Common myeloid progenitor, CD34-positive (primary cell): ENCODE measurements around the gene ADCY6.

Experiments used
- CTCF ChIA-PET: fragments of 350-600 bp; sonication (Branson Sonifier 250); formaldehyde crosslinking; loops from one replicate; lab custom pipeline; 2021; ENCODE audit warnings: antibody characterized with exemption; lab: Charles Lee
- POLR2A ChIA-PET: fragments of 350-600 bp; sonication (Branson Sonifier 250); formaldehyde crosslinking; loops from one replicate; lab custom pipeline; 2021; ENCODE audit warnings: antibody characterized with exemption; lab: Charles Lee
- DNase-seq, 3 donors: peaks; one replicate each; pipeline versions ENCODE4 v3.0.0 to v3.0.0-alpha.2; 2013
- H3K27ac ChIP-seq, 2 experiments: 1 replicate in 1 of 2; 2 replicates in 1 of 2; pipeline ENCODE4 v1.7.0; 2013; ENCODE audit warnings: inconsistent platforms in 2 of 2, low read length in 2 of 2, mild to moderate bottlenecking in 2 of 2, low read depth in 1 of 2, moderate library complexity in 1 of 2; ENCODE audit not compliant: severe bottlenecking in 2 of 2, insufficient read depth in 1 of 2, poor library complexity in 1 of 2
- H3K27me3 ChIP-seq, 5 experiments: replicated peaks in 2 of 5; 1 replicate in 3 of 5; 2 replicates in 2 of 5; pipeline versions ENCODE4 v1.6.1 to v1.7.0; 2013; ENCODE audit warnings: low read length in 4 of 5, mild to moderate bottlenecking in 2 of 5, moderate library complexity in 2 of 5, inconsistent platforms in 1 of 5; ENCODE audit not compliant: insufficient read depth in 5 of 5, control insufficient read depth in 4 of 5
- H3K36me3 ChIP-seq, 4 experiments: 1 replicate in 2 of 4; 2 replicates in 2 of 4; pipeline versions ENCODE4 v1.6.1 to v1.7.0; 2013; ENCODE audit warnings: low read length in 3 of 4, control low read depth in 1 of 4, mild to moderate bottlenecking in 1 of 4; ENCODE audit not compliant: control insufficient read depth in 4 of 4, insufficient read depth in 4 of 4
- H3K4me1 ChIP-seq, 4 experiments: 1 replicate in 3 of 4; 2 replicates in 1 of 4; pipeline versions ENCODE4 v1.6.1 to v1.7.1; 2013; ENCODE audit warnings: low read length in 3 of 4, mild to moderate bottlenecking in 3 of 4, control low read depth in 1 of 4, inconsistent platforms in 1 of 4, moderate library complexity in 1 of 4; ENCODE audit not compliant: control insufficient read depth in 4 of 4, insufficient read depth in 4 of 4; ENCODE audit errors: control extremely low read depth in 1 of 4
- H3K4me3 ChIP-seq, 7 experiments: 1 replicate in 4 of 7; 2 replicates in 3 of 7; pipeline versions ENCODE4 v1.5.1 to v1.7.0; 2013; ENCODE audit warnings: mild to moderate bottlenecking in 7 of 7, low read length in 6 of 7, moderate library complexity in 6 of 7, inconsistent platforms in 2 of 7, low read depth in 2 of 7, control low read depth in 1 of 7; ENCODE audit not compliant: insufficient read depth in 4 of 7, control insufficient read depth in 1 of 7; ENCODE audit errors: extremely low read depth in 1 of 7
- H3K9me3 ChIP-seq, 5 experiments: 1 replicate in 4 of 5; 2 replicates in 1 of 5; pipeline versions ENCODE4 v1.6.1 to v1.7.1; 2013; ENCODE audit warnings: low read length in 4 of 5, mild to moderate bottlenecking in 2 of 5, inconsistent platforms in 1 of 5, low read depth in 1 of 5, moderate library complexity in 1 of 5; ENCODE audit not compliant: control insufficient read depth in 4 of 5, insufficient read depth in 2 of 5; ENCODE audit errors: control extremely low read depth in 1 of 5
- WGBS: methylation state at CpG from one replicate; pipeline ENCODE4 v1.1.5; 2013; ENCODE audit not compliant: insufficient coverage; 5-methylcytosine and 5-hydroxymethylcytosine counted together

The ADCY6 gene

GRCh38 chr12:48827513-48828096 is 38.7 kb upstream of the ADCY6 start:
- Histone ChIP-seq H3K27me3 (no peaks in the 10 kb centered on the region), H3K4me1 (no peaks in the 10 kb centered on the region), H3K9me3 (no peaks in the 10 kb centered on the region), H3K4me3 (no peak overlapping the region), H3K36me3 (peaks cover 5 to 59% (median 41%) of the 10 kb centered on the region in 4 experiments), H3K27ac (no peak overlapping the region)
- WGBS, result 97% methylated on average over 17 of the region's 17 CpGs
- ChIA-PET POLR2A (no interaction called here), CTCF (interaction anchor here (0.8 to 7.0 kb wide), 4 partner anchors 8 to 25 kb away, joined by 3 to 37 read pairs (median 4); no protein-coding TSS in a partner anchor)
- DNase-seq, result no peak

- peaks cover 2 to 54% (median 35%) of the 10 kb centered on the region in 4 experiments for H3K36me3 ChIP-seq
- H3K27me3 ChIP-seq, result no peaks in the 10 kb centered on the region
- no peaks in the 10 kb centered on the region for H3K9me3 ChIP-seq
- ChIA-PET POLR2A (no interaction called here), CTCF (interaction anchor here (0.9 to 7.0 kb wide), 5 partner anchors 11 to 115 kb away, joined by 3 to 37 read pairs (median 5); partner anchors contain the start of gene DDX23)
- H3K27ac ChIP-seq, result no peak overlapping the region
- no peak for DNase-seq
- no peaks in the 10 kb centered on the region for H3K4me1 ChIP-seq
- H3K4me3 ChIP-seq, result no peak overlapping the region
- 91% methylated on average over 5 of the region's 8 CpGs for WGBS
These were observed 38.1 kb upstream of the ADCY6 start for GRCh38 chr12:48827026-48827425.

DNA sequence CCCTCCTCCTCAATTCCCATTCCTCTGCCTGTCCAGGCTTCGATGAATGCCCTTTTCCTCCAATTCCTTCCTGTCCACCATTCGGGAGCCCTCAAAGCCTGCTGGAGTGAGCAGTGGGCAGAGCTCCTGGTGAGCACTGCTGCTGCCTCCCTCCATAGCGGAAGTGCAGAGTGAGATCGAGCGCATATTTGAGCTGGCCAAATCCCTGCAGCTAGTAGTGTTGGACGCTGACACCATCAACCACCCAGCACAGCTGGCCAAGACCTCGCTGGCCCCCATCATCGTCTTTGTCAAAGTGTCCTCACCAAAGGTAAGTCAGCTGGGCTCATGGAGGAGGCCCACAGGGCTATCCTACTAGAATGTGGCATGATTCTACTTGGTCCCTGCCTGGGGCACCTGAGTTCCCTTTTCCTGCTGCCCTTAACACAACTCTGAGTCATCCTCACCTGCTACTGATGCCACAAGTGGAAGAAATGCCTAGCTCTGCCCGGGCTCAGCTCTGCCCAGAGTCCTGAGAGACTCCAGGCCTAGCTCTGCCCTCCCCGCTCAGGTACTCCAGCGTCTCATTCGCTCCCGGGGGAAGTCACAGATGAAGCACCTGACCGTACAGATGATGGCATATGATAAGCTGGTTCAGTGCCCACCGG is 37.4 kb upstream of the ADCY6 start:
- H3K36me3 ChIP-seq, result peaks cover 0 to 47% (median 28%) of the 10 kb centered on the region in 4 experiments
- 86% methylated on average over 15 of the region's 15 CpGs for WGBS
- no peak overlapping the region for H3K27ac ChIP-seq
- no peaks in the 10 kb centered on the region for H3K27me3 ChIP-seq
- H3K9me3 ChIP-seq, result no peaks in the 10 kb centered on the region
- POLR2A ChIA-PET, result no interaction called here
- no peaks in the 10 kb centered on the region for H3K4me1 ChIP-seq
- H3K4me3 ChIP-seq, result no peak overlapping the region
- CTCF ChIA-PET, result interaction anchor here (0.9 to 7.0 kb wide), 7 partner anchors 11 to 115 kb away, joined by 3 to 37 read pairs (median 4); partner anchors contain the start of gene DDX23
- no peak for DNase-seq

DNA sequence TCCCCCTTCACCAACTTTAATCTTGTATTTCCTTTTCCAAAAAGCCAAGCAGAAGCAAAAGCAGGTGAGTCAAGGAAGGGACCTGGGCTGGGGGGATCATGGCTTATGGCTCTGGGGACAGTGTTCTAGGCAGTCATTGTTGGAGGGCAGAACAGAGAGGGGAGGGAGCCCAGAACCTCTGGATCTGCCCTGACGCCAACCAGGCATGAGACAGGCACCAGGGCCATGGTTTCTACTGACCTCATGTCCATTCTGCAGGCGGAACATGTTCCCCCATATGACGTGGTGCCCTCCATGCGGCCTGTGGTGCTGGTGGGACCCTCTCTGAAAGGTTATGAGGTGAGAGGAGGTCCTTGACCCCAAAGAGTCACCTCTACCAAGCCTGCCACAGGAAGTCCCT is 36.0 kb upstream of the ADCY6 start:
- POLR2A ChIA-PET, result no interaction called here
- Histone ChIP-seq H3K27ac (no peak overlapping the region), H3K36me3 (peaks cover 0 to 32% (median 17%) of the 10 kb centered on the region in 4 experiments), H3K9me3 (no peaks in the 10 kb centered on the region), H3K4me3 (no peak overlapping the region), H3K27me3 (no peaks in the 10 kb centered on the region), H3K4me1 (peaks cover 0 to 7% (median 0%) of the 10 kb centered on the region in 4 experiments)
- CTCF ChIA-PET, result interaction anchor here (7.0 kb wide), 1 partner anchor 9 kb away, joined by 37 read pairs; no protein-coding TSS in a partner anchor
- DNase-seq, result no peak
- WGBS, result 100% methylated on average over 4 of the region's 4 CpGs

DNA sequence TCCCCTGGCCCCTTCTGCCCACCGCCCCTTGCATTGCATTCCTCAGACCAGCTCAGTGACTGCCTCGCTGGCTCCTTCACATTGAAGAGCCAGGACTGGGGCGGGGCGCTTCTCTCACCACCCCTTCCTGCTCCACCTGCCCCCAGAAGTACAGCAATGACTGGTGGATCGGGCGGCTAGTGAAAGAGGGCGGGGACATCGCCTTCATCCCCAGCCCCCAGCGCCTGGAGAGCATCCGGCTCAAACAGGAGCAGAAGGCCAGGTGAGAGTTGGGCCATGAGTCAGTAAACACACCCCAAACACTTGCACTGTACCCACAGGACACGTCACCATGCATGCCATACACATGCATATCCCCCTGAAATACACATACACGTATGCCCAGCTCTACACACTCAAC is 35.2 kb upstream of the ADCY6 start:
- Histone ChIP-seq H3K36me3 (peaks cover 0 to 25% (median 10%) of the 10 kb centered on the region in 4 experiments), H3K27me3 (no peaks in the 10 kb centered on the region), H3K4me3 (no peak overlapping the region), H3K9me3 (no peaks in the 10 kb centered on the region), H3K4me1 (peaks cover 0 to 8% (median 2%) of the 10 kb centered on the region in 4 experiments), H3K27ac (no peak overlapping the region)
- WGBS, result 95% methylated on average over 8 of the region's 12 CpGs
- ChIA-PET POLR2A (no interaction called here), CTCF (interaction anchor here (2.2 to 7.0 kb wide), 2 partner anchors 8 to 28 kb away, joined by 9 to 37 read pairs; no protein-coding TSS in a partner anchor)
- no peak for DNase-seq

DNA sequence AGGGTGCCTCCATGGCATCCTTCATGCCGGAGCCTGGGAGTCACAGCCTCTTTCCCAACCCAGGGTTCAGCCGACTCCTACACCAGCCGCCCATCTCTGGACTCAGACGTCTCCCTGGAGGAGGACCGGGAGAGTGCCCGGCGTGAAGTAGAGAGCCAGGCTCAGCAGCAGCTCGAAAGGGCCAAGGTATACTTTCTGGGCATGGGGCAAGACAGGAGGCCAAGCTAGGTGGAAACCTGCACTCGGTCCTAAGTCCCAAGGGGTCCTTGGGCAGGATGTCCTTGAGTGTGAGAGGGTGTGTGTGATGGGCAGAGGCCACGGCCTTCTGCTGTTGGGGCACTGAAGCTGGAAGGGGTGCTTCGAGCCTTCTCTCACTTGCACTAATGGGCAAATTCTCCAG is 34.4 kb upstream of the ADCY6 start:
- ChIA-PET CTCF (interaction anchor here (0.8 to 7.0 kb wide), 4 partner anchors 8 to 32 kb away, joined by 3 to 37 read pairs (median 7); no protein-coding TSS in a partner anchor), POLR2A (no interaction called here)
- H3K4me3 ChIP-seq, result no peak overlapping the region
- no peaks in the 10 kb centered on the region for H3K27me3 ChIP-seq
- H3K27ac ChIP-seq, result no peak overlapping the region
- WGBS, result 98% methylated on average over 5 of the region's 11 CpGs
- no peak for DNase-seq
- peaks cover 0 to 15% (median 7%) of the 10 kb centered on the region in 4 experiments for H3K4me1 ChIP-seq
- H3K36me3 ChIP-seq, result peaks cover 0 to 16% (median 4%) of the 10 kb centered on the region in 4 experiments
- H3K9me3 ChIP-seq, result no peaks in the 10 kb centered on the region

DNA sequence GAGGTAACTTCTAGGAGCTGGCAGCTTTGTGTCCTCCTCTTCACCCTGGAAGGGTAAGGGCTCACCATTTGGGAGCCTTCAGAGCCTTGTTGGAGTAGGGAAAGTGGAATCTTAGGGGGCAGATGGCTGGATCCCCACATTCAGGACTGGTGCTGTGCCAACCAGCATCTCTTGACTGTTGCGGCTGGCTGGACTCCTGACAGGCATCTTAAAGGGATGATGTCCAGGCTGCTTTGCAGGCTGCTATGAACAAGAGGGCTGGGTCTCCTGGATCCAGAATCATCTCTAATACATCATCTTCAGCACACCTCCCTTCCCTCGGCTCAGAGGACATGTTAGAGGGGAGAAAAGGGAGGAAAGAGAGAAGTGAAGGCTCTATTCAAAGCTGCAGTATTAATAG is 33.8 kb upstream of the ADCY6 start:
- ChIA-PET POLR2A (no interaction called here), CTCF (interaction anchor here (0.8 to 7.0 kb wide), 4 partner anchors 7 to 31 kb away, joined by 3 to 37 read pairs (median 7); no protein-coding TSS in a partner anchor)
- DNase-seq, result no peak
- peaks cover 0 to 13% (median under 1%) of the 10 kb centered on the region in 4 experiments for H3K36me3 ChIP-seq
- no peak overlapping the region for H3K27ac ChIP-seq
- no peaks in the 10 kb centered on the region for H3K9me3 ChIP-seq
- peaks cover 0 to 3% (median 0%) of the 10 kb centered on the region in 5 experiments for H3K27me3 ChIP-seq
- no peak overlapping the region for H3K4me3 ChIP-seq
- WGBS, result 100% methylated on average over 1 of the region's 2 CpGs
- peaks cover 0 to 21% (median 12%) of the 10 kb centered on the region in 4 experiments for H3K4me1 ChIP-seq
